Breast epithelium (tissue), 3 donors: ENCODE data around the gene NUCB2.

Source experiments
- CTCF ChIP-seq, 3 donors: fragments of 450-650 bp; IDR thresholded peaks; one replicate each; pipeline ENCODE4 v1.5.1; 2016 to 2017; ENCODE audit warnings: antibody characterized with exemption in 3 of 3, mild to moderate bottlenecking in 3 of 3, moderate library complexity in 3 of 3
- POLR2A ChIP-seq: fragments of 450-650 bp; IDR thresholded peaks from one replicate; pipeline ENCODE4 v1.6.1; 2016; ENCODE audit warnings: antibody characterized with exemption, mild to moderate bottlenecking, moderate library complexity
- POLR2AphosphoS5 ChIP-seq, 3 donors: sonication (generic); formaldehyde crosslinking; IDR thresholded peaks; one replicate each; pipeline ENCODE4 v1.6.1; 2017; ENCODE audit warnings: antibody characterized with exemption in 3 of 3

- TF ChIP-seq CTCF (IDR thresholded peaks at IDR 0.05) = no peak
- TF ChIP-seq POLR2AphosphoS5 (IDR thresholded peaks at IDR 0.05) = no peak
- TF ChIP-seq POLR2A = no peak
Measured at GRCh38 chr11:17369094-17369493, 92.6 kb downstream of the NUCB2 start.
